Activated CD8-positive, alpha-beta memory T cell treated with anti-CD3 and anti-CD28 coated beads for 48 hours (primary cell): ENCODE data around the gene TPSAB1.
"Not testable (repeated sequence)": the region's sequence is repeated elsewhere in the genome, so short reads cannot be mapped to it uniquely, and the experiment has no call there.

Experiments used
- DNase-seq, 3 experiments: peaks; one replicate each; pipeline ENCODE4 v3.0.0-alpha.2; 2020; ENCODE audit warnings: low read depth in 2 of 3, low spot score in 2 of 3

Gene TPSAB1

GRCh38 chr16:1247903-1248537 is 7.5 kb downstream of the TPSAB1 start:
- not testable (repeated sequence) for DNase-seq

GRCh38 chr16:1249031-1249755 is 8.7 kb downstream of the TPSAB1 start:
- DNase-seq: not testable (repeated sequence)

- DNase-seq: not testable (repeated sequence)
Measured at GRCh38 chr16:1253701-1254364, 13.3 kb downstream of the TPSAB1 start.

- not testable (repeated sequence) for DNase-seq
Measured at GRCh38 chr16:1254821-1255220, 14.3 kb downstream of the TPSAB1 start.

GRCh38 chr16:1255276-1256122 is 15.0 kb downstream of the TPSAB1 start, which contains the start of gene TPSD1:
TSS of gene TPSD1 (plus strand) at chr16:1256069. CDS start at chr16:1256281, 212 bp downstream.
- DNase-seq: not testable (repeated sequence)

GRCh38 chr16:1256296-1256873 is 15.9 kb downstream of the TPSAB1 start:
- not testable (repeated sequence) for DNase-seq

DNA sequence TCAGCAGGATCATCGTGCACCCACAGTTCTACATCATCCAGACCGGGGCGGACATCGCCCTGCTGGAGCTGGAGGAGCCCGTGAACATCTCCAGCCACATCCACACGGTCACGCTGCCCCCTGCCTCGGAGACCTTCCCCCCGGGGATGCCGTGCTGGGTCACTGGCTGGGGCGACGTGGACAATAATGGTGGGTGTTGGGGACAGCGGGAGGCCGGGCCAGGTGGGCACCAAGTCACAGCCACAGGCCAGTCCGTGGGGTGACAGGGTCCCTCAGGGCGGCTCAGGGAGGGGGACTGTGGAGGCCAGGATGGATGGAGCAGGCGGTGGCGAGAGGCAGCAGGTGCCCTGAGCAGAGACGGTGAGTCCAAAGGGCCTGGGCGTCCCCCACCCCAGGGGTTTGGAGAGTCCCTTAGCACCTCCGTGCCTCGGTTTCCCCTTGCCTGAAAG is 16.4 kb downstream of the TPSAB1 start:
- no peak for DNase-seq

DNA sequence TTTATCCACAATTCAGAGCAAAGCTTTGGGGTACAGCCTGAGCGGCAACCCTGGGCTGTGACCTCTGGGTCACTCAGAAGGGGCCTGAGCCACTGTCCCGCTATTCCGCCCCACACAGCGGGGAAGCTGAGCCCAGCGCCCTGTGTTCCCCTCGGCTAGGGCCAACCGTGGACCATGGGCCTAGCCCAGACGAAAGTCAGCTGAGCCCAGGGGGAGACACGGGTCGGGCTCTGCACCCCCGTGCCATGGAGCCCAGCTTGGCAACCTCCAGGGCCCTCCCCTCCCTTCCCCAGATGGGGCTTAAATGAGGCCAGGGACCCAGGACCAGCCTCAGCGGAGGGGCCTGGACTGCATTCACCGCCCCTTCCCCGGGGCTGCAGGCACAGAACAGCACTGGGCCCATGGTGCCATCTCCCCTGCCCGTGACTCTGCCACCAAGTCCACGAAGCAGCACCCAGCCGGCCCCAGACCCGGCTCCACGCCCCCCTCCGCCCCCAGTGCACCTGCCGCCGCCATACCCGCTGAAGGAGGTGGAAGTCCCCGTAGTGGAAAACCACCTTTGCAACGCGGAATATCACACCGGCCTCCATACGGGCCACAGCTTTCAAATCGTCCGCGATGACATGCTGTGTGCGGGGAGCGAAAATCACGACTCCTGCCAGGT is 17.2 kb downstream of the TPSAB1 start:
- DNase-seq: no peak

DNA sequence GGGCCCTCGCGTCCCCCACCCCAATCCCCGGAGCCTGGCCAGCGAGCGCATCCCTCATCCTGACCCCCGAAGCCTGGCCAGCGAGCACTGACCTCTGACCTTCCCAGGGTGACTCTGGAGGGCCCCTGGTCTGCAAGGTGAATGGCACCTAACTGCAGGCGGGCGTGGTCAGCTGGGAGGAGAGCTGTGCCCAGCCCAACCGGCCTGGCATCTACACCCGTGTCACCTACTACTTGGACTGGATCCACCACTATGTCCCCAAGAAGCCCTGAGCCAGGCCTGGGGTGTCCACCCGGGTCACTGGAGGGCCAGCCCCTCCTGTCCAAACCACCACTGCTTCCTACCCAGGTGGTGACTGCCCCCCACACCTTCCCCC is 17.7 kb downstream of the TPSAB1 start:
- DNase-seq: no peak

DNA sequence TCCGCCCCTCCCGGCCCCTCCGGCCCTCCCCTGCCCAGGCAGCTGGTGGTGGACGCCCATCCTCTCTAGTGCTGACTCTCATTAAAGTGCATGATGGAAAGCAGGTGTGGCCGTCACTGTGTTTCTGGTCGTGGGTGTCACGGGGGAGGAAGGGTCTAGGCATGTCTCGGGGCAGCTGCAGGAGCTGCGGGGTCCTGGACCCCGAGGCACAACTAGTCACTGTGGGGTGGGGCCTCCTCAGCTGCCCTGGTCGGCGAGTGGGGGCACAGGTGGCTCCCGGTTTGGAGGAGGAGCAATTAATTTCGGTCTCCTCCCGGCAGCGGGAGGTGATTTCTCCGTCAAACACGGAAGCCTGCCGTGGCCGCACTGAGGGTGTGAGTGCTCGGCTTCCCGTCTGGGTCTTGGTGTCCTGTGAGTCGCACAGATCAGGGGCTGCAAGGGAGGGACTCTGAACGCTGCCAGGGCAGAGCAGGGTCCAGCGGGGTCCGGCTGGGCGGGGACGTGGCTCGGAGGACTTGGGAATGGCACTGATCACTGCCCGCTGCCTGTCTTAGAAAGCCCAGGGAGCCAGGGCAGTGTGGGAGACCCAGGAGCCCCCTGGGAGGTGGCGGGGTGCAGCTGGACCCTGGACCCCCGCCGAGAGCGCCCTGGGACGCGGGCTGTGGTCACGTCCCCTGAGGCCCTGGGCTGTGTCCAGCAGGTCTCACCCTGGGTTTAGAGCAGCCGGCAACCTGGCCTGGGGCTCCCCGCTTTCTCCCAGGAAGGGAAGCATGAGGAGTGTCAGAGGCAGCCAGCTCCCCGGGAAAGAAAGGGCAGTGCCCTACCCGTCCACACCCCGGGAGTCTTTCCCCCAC is 18.6 kb downstream of the TPSAB1 start:
- no peak for DNase-seq

GRCh38 chr16:1259760-1260068 is 19.2 kb downstream of the TPSAB1 start:
- DNase-seq: no peak

DNA sequence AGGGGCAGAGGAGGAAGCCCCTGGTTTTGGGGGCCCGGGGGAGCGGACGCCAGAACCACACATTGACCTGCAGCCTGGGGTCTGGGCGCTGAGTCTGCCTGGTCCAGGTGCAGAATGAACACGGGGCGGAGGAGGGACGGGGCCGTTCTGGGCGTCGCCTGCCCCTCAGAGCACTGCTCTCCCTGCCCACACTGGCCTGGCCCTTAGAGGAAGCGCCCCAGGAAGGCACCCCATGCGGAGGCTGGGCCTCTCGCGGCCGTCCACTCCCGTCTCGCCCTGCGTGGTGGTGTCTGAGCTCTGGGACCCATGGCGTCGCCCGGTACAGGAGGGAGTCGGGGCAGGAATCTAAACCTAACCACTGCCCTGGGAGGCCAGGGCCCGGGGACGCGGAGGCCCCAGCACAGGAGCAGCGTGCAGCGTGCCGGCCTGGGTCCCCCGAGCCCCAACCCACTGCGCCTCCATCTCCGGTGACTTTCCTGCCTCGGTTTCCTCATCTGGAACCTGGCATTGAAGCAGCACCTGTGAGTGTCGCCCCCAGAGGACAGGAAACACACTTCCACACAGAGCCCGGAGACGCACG is 19.7 kb downstream of the TPSAB1 start:
- no peak for DNase-seq

- no peak for DNase-seq
Measured at GRCh38 chr16:1261131-1261892, 20.8 kb downstream of the TPSAB1 start.

GRCh38 chr16:1262210-1262845 is 21.8 kb downstream of the TPSAB1 start:
- DNase-seq: no peak

DNA sequence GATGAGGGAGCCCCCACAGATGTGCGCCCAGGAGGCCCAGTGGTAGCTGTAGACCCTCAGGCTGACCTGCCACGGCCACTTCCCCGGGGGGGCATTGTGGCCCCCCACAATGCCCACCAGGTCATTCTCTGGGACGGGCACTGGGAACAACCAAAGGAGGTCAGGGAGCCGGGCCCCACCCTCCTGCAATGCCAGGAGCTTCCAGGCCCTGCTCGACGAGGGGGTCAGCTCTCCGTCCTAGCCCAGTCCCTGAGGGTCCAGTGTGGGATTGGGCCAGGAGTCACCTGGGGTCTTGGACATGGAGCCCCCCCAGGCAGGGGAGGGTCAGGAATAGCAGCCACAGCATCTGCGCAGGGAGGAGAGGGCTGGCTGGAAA is 22.3 kb downstream of the TPSAB1 start:
- no peak for DNase-seq

GRCh38 chr16:1263591-1264344 is 23.3 kb downstream of the TPSAB1 start:
- no peak for DNase-seq

GRCh38 chr16:1264345-1265089 is 24.0 kb downstream of the TPSAB1 start:
- no peak for DNase-seq
